ENCODE measurements around the gene COL4A6.

Gene COL4A6

GRCh38 chrX:108297290-108297689, 140.9 kb downstream of the COL4A6 start:
- H3K27ac ChIP-seq, result no peak overlapping the region
- no peaks in the 10 kb centered on the region for H3K36me3 ChIP-seq (ENCODE audit: insufficient read depth, low read length)
- H3K9ac ChIP-seq (ENCODE audit: insufficient read length), result no peak overlapping the region
- H3K4me3 ChIP-seq, result no peak overlapping the region
- no peak for TF ChIP-seq EZH2 (IDR thresholded peaks at IDR 0.05)
- no peak for TF ChIP-seq POLR2AphosphoS5 (IDR thresholded peaks at IDR 0.05; ENCODE audit: borderline replicate concordance, low read depth, low read length)
- TF ChIP-seq FOXP2 (optimal IDR thresholded peaks at IDR 0.05; ENCODE audit: control extremely low read depth, extremely low read length, insufficient read depth), result no peak
- no peak for DNase-seq (ENCODE audit: low read depth, low spot score)
- no peaks in the 10 kb centered on the region for H3K9me3 ChIP-seq (ENCODE audit: low read depth, low read length)

GRCh38 chrX:108292053-108292452, 146.2 kb downstream of the COL4A6 start:
- no peaks in the 10 kb centered on the region for H3K36me3 ChIP-seq (ENCODE audit: insufficient read depth, low read length)
- DNase-seq (ENCODE audit: low read depth, low spot score), result no peak
- TF ChIP-seq POLR2AphosphoS5 (IDR thresholded peaks at IDR 0.05; ENCODE audit: borderline replicate concordance, low read depth, low read length), result no peak
- no peak for TF ChIP-seq EZH2 (IDR thresholded peaks at IDR 0.05)
- no peak for TF ChIP-seq FOXP2 (optimal IDR thresholded peaks at IDR 0.05; ENCODE audit: control extremely low read depth, extremely low read length, insufficient read depth)
- H3K27ac ChIP-seq, result no peak overlapping the region
- H3K9ac ChIP-seq (ENCODE audit: insufficient read length), result no peak overlapping the region
- H3K4me3 ChIP-seq, result no peak overlapping the region
- H3K9me3 ChIP-seq (ENCODE audit: low read depth, low read length), result no peaks in the 10 kb centered on the region

DNA sequence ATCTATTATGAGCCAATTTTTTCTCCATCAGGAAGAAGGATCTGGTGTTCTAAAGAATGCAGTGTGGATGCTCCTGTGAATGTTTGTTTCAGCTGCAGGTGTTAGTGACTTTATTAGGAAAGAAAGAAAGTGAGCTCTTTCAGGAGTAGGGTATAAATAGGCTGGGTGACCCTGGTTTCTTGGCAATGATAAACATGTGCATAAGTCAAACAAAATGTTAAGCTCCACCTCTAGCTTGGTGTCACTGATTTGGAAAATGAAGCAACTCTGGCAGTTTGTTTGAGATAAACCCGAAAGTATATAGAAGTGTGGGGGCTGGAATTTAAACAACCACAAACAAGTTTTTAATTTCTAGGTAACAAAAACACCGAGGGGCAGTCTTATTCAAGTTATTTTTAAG, 152.3 kb downstream of the COL4A6 start:
- H3K9me3 ChIP-seq (ENCODE audit: low read depth, low read length), result no peaks in the 10 kb centered on the region
- TF ChIP-seq EZH2 (IDR thresholded peaks at IDR 0.05) (no peak), POLR2AphosphoS5 (IDR thresholded peaks at IDR 0.05; ENCODE audit: borderline replicate concordance, low read depth, low read length) (no peak), FOXP2 (optimal IDR thresholded peaks at IDR 0.05; ENCODE audit: control extremely low read depth, extremely low read length, insufficient read depth) (no peak)
- H3K9ac ChIP-seq (ENCODE audit: insufficient read length), result no peak overlapping the region
- H3K4me3 ChIP-seq, result no peak overlapping the region
- no peak overlapping the region for H3K27ac ChIP-seq
- no peak for DNase-seq (ENCODE audit: low read depth, low spot score)
- H3K36me3 ChIP-seq (ENCODE audit: insufficient read depth, low read length), result no peaks in the 10 kb centered on the region

DNA sequence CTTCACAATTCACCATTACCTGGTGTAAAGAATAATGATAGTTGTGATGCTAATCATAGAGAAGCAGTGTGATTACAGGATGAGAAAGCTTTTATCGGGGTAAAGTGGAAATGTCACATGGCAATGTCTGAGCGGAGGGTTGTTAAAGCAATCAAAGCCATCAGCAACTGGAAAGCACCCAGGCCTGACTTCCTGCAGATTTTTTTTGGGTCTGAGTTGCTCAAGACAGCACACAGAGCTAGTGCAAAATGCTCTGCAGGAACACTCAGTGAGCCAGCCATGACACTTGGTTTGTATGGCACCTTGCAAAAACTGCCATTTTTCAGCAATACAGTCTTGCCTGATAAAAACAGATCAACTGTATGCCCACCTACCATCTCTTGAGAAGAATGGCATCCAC, 152.9 kb downstream of the COL4A6 start:
- no peak overlapping the region for H3K9ac ChIP-seq (ENCODE audit: insufficient read length)
- H3K36me3 ChIP-seq (ENCODE audit: insufficient read depth, low read length), result no peaks in the 10 kb centered on the region
- no peaks in the 10 kb centered on the region for H3K9me3 ChIP-seq (ENCODE audit: low read depth, low read length)
- DNase-seq (ENCODE audit: low read depth, low spot score), result no peak
- no peak for TF ChIP-seq FOXP2 (optimal IDR thresholded peaks at IDR 0.05; ENCODE audit: control extremely low read depth, extremely low read length, insufficient read depth)
- no peak overlapping the region for H3K4me3 ChIP-seq
- H3K27ac ChIP-seq, result no peak overlapping the region

DNA sequence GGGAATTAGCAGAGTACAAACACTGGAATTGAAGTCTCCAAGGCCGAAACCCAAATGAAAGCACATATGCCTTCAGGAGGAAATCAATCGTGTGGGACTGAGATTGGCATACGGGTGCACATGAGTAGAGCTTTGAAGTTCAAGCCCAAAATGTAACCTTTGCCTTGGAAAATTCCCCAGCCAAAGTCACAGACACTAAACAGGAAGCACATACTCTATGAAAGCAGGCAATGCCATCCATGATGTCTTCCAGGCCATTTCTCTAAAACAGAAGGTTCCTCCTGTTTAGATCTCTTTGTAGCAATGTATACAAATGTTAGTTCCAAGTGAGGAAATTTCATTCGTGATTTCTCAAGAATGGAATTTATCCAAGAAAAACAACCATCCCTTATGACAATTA, 162.5 kb downstream of the COL4A6 start:
- H3K9ac ChIP-seq (ENCODE audit: insufficient read length), result no peak overlapping the region
- TF ChIP-seq EZH2 (IDR thresholded peaks at IDR 0.05), result no peak
- no peak for TF ChIP-seq POLR2AphosphoS5 (IDR thresholded peaks at IDR 0.05; ENCODE audit: borderline replicate concordance, low read depth, low read length)
- TF ChIP-seq FOXP2 (optimal IDR thresholded peaks at IDR 0.05; ENCODE audit: control extremely low read depth, extremely low read length, insufficient read depth), result no peak
- H3K36me3 ChIP-seq (ENCODE audit: insufficient read depth, low read length), result no peaks in the 10 kb centered on the region
- no peak for DNase-seq (ENCODE audit: low read depth, low spot score)
- no peak overlapping the region for H3K4me3 ChIP-seq
- no peak overlapping the region for H3K27ac ChIP-seq
- H3K9me3 ChIP-seq (ENCODE audit: low read depth, low read length), result no peaks in the 10 kb centered on the region

- no peak for DNase-seq (ENCODE audit: low read depth, low spot score)
- Histone ChIP-seq H3K36me3 (ENCODE audit: insufficient read depth, low read length) (no peaks in the 10 kb centered on the region), H3K4me3 (no peak overlapping the region), H3K27ac (no peak overlapping the region), H3K9ac (ENCODE audit: insufficient read length) (no peak overlapping the region), H3K9me3 (ENCODE audit: low read depth, low read length) (no peaks in the 10 kb centered on the region)
- TF ChIP-seq FOXP2 (optimal IDR thresholded peaks at IDR 0.05; ENCODE audit: control extremely low read depth, extremely low read length, insufficient read depth), result no peak
- TF ChIP-seq POLR2AphosphoS5 (IDR thresholded peaks at IDR 0.05; ENCODE audit: borderline replicate concordance, low read depth, low read length), result no peak
Measured at GRCh38 chrX:108271397-108271787, 166.8 kb downstream of the COL4A6 start.

DNA sequence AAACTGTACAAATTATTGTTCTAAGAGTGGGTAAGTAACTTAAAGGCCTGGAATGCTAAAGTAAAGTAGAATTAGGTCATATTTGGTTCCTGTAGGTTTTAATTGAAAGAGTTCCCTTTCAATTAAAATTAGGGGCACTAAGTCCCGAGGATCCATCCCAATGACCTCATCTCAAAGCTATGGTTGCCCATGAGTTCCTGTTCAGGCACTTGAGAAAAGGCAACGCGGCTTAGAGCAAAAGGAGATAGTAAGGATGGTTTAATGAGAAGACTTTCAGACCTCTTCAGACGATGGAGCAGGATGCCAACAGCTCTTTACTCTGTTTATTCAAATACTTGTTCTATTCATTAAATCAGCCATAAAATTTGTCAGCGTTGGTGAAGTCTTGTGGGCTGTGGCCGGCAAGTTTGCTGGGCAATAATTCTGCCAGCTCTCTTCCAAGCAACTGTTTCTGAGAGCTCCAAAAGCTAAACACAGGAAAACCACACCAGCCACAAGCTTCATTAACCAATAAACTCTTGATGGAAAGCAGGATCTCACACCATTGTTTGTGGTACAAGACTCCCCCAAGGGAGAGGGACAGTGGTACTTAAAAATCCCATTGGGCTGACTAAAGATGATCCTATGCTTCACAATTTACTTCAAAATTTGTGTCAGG, 167.4 kb downstream of the COL4A6 start:
- DNase-seq (ENCODE audit: low read depth, low spot score), result peak; percentile 6
- H3K36me3 ChIP-seq (ENCODE audit: insufficient read depth, low read length), result no peaks in the 10 kb centered on the region
- no peak overlapping the region for H3K4me3 ChIP-seq
- H3K27ac ChIP-seq, result no peak overlapping the region
- H3K9me3 ChIP-seq (ENCODE audit: low read depth, low read length), result no peaks in the 10 kb centered on the region
- no peak for TF ChIP-seq FOXP2 (optimal IDR thresholded peaks at IDR 0.05; ENCODE audit: control extremely low read depth, extremely low read length, insufficient read depth)
- TF ChIP-seq EZH2 (IDR thresholded peaks at IDR 0.05), result no peak
- TF ChIP-seq POLR2AphosphoS5 (IDR thresholded peaks at IDR 0.05; ENCODE audit: borderline replicate concordance, low read depth, low read length), result no peak
- no peak overlapping the region for H3K9ac ChIP-seq (ENCODE audit: insufficient read length)

DNA sequence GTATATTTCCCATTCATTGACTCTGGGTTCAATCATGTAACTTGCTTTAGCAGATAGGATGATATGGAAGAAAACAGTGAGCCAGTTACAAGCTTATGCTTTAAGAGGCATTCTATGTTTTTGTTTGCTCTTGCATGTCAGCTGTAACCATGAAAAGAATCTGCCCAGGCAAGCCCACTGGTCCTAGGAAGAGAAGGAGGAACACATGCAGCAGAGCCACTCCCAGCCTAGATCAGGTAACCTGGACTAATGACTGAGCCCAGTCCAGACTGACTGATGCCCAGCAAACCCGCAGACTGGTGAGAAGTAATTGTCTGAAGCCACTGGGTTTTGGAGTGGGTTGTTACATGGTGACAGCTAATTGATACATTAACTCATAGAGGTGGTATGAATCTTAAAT, 167.9 kb downstream of the COL4A6 start:
- H3K27ac ChIP-seq, result no peak overlapping the region
- no peak for DNase-seq (ENCODE audit: low read depth, low spot score)
- TF ChIP-seq EZH2 (IDR thresholded peaks at IDR 0.05) (no peak), POLR2AphosphoS5 (IDR thresholded peaks at IDR 0.05; ENCODE audit: borderline replicate concordance, low read depth, low read length) (no peak), FOXP2 (optimal IDR thresholded peaks at IDR 0.05; ENCODE audit: control extremely low read depth, extremely low read length, insufficient read depth) (no peak)
- no peaks in the 10 kb centered on the region for H3K9me3 ChIP-seq (ENCODE audit: low read depth, low read length)
- no peak overlapping the region for H3K9ac ChIP-seq (ENCODE audit: insufficient read length)
- no peak overlapping the region for H3K4me3 ChIP-seq
- H3K36me3 ChIP-seq (ENCODE audit: insufficient read depth, low read length), result no peaks in the 10 kb centered on the region

GRCh38 chrX:108268434-108269080, 169.7 kb downstream of the COL4A6 start:
- Histone ChIP-seq H3K36me3 (ENCODE audit: insufficient read depth, low read length) (no peaks in the 10 kb centered on the region), H3K9me3 (ENCODE audit: low read depth, low read length) (no peaks in the 10 kb centered on the region), H3K9ac (ENCODE audit: insufficient read length) (no peak overlapping the region), H3K4me3 (no peak overlapping the region), H3K27ac (no peak overlapping the region)
- no peak for TF ChIP-seq FOXP2 (optimal IDR thresholded peaks at IDR 0.05; ENCODE audit: control extremely low read depth, extremely low read length, insufficient read depth)
- TF ChIP-seq EZH2 (IDR thresholded peaks at IDR 0.05), result no peak
- no peak for TF ChIP-seq POLR2AphosphoS5 (IDR thresholded peaks at IDR 0.05; ENCODE audit: borderline replicate concordance, low read depth, low read length)
- no peak for DNase-seq (ENCODE audit: low read depth, low spot score)
